Keratinocyte (primary cell): ENCODE results near the gene CNTNAP3. TPM values are rescaled to one million over a fixed set of nuclear protein-coding genes. Genes with fewer than 3 reads are reported as not detected.
"Not testable (repeated sequence)": the region's sequence is repeated elsewhere in the genome, so short reads cannot be mapped to it uniquely, and the experiment has no call there.

ENCODE experiments used
- DNase-seq: peaks from one replicate; pipeline ENCODE4 v3.0.0-alpha.2; 2011; ENCODE audit warnings: low read depth, missing footprints, low spot score
- FAIRE-seq: peaks from 2 replicates; lab custom pipeline; 2011; peaks lifted over from hg19 to GRCh38; lab: Jason Lieb, UNC
- H2AFZ ChIP-seq: 2 replicates; pipeline ENCODE4 v1.6.0; 2012; ENCODE audit warnings: low read length, control low read depth, inconsistent platforms; ENCODE audit not compliant: control insufficient read depth
- H3K27ac ChIP-seq: 2 replicates; pipeline ENCODE4 v1.5.1; 2011; ENCODE audit warnings: low read length; ENCODE audit not compliant: control insufficient read depth, insufficient read depth
- H3K27me3 ChIP-seq: 3 replicates; pipeline ENCODE4 v1.6.0; 2011; ENCODE audit warnings: low read length; ENCODE audit not compliant: control insufficient read depth, insufficient read depth; ENCODE audit errors: extremely low read depth
- H3K36me3 ChIP-seq, 2 experiments: 2 replicates in 1 of 2; 3 replicates in 1 of 2; pipeline ENCODE4 v1.5.1; 2011; ENCODE audit warnings: low read length in 2 of 2, mild to moderate bottlenecking in 1 of 2; ENCODE audit not compliant: control insufficient read depth in 2 of 2, insufficient read depth in 2 of 2; ENCODE audit errors: extremely low read depth in 1 of 2
- H3K4me1 ChIP-seq: 3 replicates; pipeline ENCODE4 v1.5.1; 2011; ENCODE audit warnings: low read length; ENCODE audit not compliant: control insufficient read depth, insufficient read depth; ENCODE audit errors: extremely low read depth
- H3K4me2 ChIP-seq: 3 replicates; pipeline ENCODE4 v1.6.0; 2011; ENCODE audit warnings: low read depth, low read length; ENCODE audit not compliant: control insufficient read depth, insufficient read depth; ENCODE audit errors: extremely low read depth
- H3K4me3 ChIP-seq, 3 experiments: fragments of 200-600 bp in 1 of 3; sonication (generic) in 1 of 3; 2 replicates in 2 of 3; 3 replicates in 1 of 3; pipeline ENCODE4 v1.5.1; 2011 to 2016; ENCODE audit warnings: low read length in 3 of 3, mild to moderate bottlenecking in 3 of 3, control low read depth in 2 of 3, inconsistent platforms in 1 of 3, low read depth in 1 of 3, mixed read lengths in 1 of 3, mixed run types in 1 of 3, moderate library complexity in 1 of 3; ENCODE audit not compliant: control insufficient read depth in 2 of 3, insufficient read depth in 2 of 3; ENCODE audit errors: extremely low read depth in 1 of 3
- H3K79me2 ChIP-seq: 2 replicates; pipeline ENCODE4 v1.6.0; 2012; ENCODE audit warnings: low read length; ENCODE audit not compliant: control insufficient read depth, insufficient read depth
- H3K9ac ChIP-seq: 3 replicates; pipeline ENCODE4 v1.6.0; 2011; ENCODE audit warnings: low read length; ENCODE audit not compliant: control insufficient read depth, insufficient read depth; ENCODE audit errors: extremely low read depth
- H3K9me1 ChIP-seq: 3 replicates; pipeline ENCODE4 v1.6.0; 2011; ENCODE audit warnings: low read length; ENCODE audit not compliant: control insufficient read depth, insufficient read depth; ENCODE audit errors: extremely low read depth
- H3K9me3 ChIP-seq: 2 replicates; pipeline ENCODE4 v1.5.1; 2012; ENCODE audit warnings: low read depth, low read length; ENCODE audit not compliant: control insufficient read depth
- H4K20me1 ChIP-seq: 3 replicates; pipeline ENCODE4 v1.6.0; 2011; ENCODE audit warnings: low read length; ENCODE audit not compliant: control insufficient read depth, insufficient read depth; ENCODE audit errors: extremely low read depth
- dilution Hi-C: fragments of 300-500 bp; cut with MboI; formaldehyde crosslinking; loops from one replicate; pipeline ENCODE4 v1.7.0; 2020; ENCODE audit warnings: low sequenced_read_pairs; ENCODE audit not compliant: extremely low pct_ligation_motif_present
- polyA plus RNA-seq, 5 experiments: library from polyadenylated mRNA; depleted of rRNA in 3 of 5; stranded (reverse) in 3 of 5; stranded (forward) in 1 of 5; unstranded in 1 of 5; fragments of >200 nt; gene quantifications; 1 replicate in 1 of 5; 2 replicates in 3 of 5; 3 replicates in 1 of 5; pipeline versions ENCODE4 v1.2.1 to v1.2.3, GENCODE V29; 2011 to 2012; ENCODE audit warnings: missing spikeins in 2 of 5, low read depth in 1 of 5, low replicate concordance in 1 of 5

Gene CNTNAP3
- polyA plus RNA-seq, 1 donor (not counting 4 experiments of a cell fraction or from before 2014, with no cell fraction given) = 6.7 TPM

DNA sequence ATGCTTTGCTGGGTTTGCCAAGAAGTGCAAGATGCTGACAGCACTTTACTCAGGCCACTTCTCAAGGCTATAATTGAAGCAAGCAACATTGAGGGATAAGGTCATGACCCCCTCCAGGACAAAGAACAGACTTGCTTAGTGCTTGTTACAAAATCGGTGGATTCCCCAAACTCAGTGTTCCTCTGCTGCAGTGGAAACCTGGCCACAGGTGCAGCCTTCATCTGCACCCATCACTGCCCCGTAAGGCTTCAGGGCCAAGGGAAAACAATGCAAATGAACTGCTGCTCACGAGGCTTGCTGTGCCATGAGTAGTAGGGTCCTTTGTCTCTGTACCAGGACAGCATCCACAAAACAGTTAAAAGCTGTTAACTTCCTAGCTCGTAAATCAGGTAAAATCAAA lies 205.4 kb downstream of the CNTNAP3 start:
- H3K4me3 ChIP-seq, H3K9ac ChIP-seq, H3K4me1 ChIP-seq, H3K9me1 ChIP-seq, H3K4me2 ChIP-seq, H3K9me3 ChIP-seq, H3K27me3 ChIP-seq, H3K36me3 ChIP-seq, H3K27ac ChIP-seq, H2AFZ ChIP-seq, H3K79me2 ChIP-seq, H4K20me1 ChIP-seq, FAIRE-seq, dilution Hi-C loops, DNase-seq: not testable (repeated sequence)

DNA sequence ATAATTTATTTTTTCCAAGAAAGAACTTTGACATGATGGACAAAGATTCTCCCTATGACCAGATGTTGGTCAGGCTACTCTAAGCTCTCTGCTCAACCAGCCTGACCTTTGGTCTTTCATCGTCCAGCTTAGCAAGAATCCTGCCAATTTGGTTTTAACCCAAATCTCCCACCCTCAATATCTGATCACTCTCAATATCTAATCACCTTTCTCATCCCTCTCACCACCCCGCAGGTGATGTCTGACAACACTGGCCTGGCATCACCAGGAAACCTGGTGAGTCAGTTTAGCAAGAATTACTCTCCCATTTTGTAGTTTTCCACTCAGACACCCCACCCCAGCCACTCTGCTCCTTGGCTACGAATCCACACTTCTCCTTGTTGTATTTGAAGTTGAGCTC lies 207.9 kb downstream of the CNTNAP3 start:
- H3K4me2 ChIP-seq, dilution Hi-C loops, H4K20me1 ChIP-seq, H3K27me3 ChIP-seq, H3K9me3 ChIP-seq, H3K79me2 ChIP-seq, H3K4me1 ChIP-seq, DNase-seq, FAIRE-seq, H3K9ac ChIP-seq, H2AFZ ChIP-seq, H3K36me3 ChIP-seq, H3K9me1 ChIP-seq, H3K27ac ChIP-seq, H3K4me3 ChIP-seq: not testable (repeated sequence)

- H3K27me3 ChIP-seq, H3K79me2 ChIP-seq, FAIRE-seq, H3K9me3 ChIP-seq, H4K20me1 ChIP-seq, H3K4me1 ChIP-seq, H3K9me1 ChIP-seq, DNase-seq, dilution Hi-C loops, H3K36me3 ChIP-seq, H3K27ac ChIP-seq: not testable (repeated sequence)
- peak overlapping the region; percentile 37 for H3K9ac ChIP-seq
- peak overlapping the region; percentile 51 for H3K4me2 ChIP-seq
- H2AFZ ChIP-seq = peak overlapping the region; percentile 66
- peak overlapping the region in 1 of 3 experiments; percentile 27 for H3K4me3 ChIP-seq
Measured at GRCh38 chr9:39078621-39079256, 209.2 kb downstream of the CNTNAP3 start.

- H4K20me1 ChIP-seq, DNase-seq, H3K4me2 ChIP-seq, H3K79me2 ChIP-seq, H3K9ac ChIP-seq, dilution Hi-C loops, H3K27ac ChIP-seq, H3K9me1 ChIP-seq, FAIRE-seq, H3K4me3 ChIP-seq, H3K36me3 ChIP-seq, H3K27me3 ChIP-seq, H3K4me1 ChIP-seq, H3K9me3 ChIP-seq, H2AFZ ChIP-seq: not testable (repeated sequence)
Measured at GRCh38 chr9:39073537-39073936, 214.4 kb downstream of the CNTNAP3 start.

DNA sequence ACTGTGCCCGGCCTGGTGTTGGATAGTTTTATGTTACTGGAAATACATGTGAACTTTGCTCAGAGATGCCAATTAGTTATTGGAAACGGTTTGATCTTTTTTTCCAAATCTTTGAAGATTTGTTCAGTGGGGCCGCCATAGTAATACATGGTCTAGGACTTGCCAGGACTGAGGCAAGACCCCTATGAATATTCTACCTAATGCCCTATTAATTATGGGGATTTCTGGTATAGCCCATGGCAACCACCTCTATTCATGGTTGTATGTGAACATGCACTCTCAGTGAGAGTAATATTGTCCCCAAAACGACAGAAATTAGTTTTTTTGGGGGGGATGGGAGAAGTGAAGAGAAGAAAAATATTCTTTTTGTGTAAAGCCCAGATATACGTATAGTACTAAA lies 220.3 kb downstream of the CNTNAP3 start:
- FAIRE-seq, H3K4me2 ChIP-seq, H3K9me3 ChIP-seq, H3K79me2 ChIP-seq, dilution Hi-C loops, H3K27ac ChIP-seq, H3K4me1 ChIP-seq, DNase-seq, H3K36me3 ChIP-seq, H3K4me3 ChIP-seq, H3K9ac ChIP-seq, H4K20me1 ChIP-seq, H3K9me1 ChIP-seq, H3K27me3 ChIP-seq, H2AFZ ChIP-seq: not testable (repeated sequence)
